GM12874 (cell line): ENCODE data around the gene HBM.

Experiments
- CTCF ChIP-seq: IDR thresholded peaks from 2 replicates; pipeline ENCODE4 v1.5.1; 2011; ENCODE audit warnings: low read depth, mild to moderate bottlenecking, control low read depth, low read length, moderate library complexity; ENCODE audit not compliant: insufficient read depth

HBM gene

DNA sequence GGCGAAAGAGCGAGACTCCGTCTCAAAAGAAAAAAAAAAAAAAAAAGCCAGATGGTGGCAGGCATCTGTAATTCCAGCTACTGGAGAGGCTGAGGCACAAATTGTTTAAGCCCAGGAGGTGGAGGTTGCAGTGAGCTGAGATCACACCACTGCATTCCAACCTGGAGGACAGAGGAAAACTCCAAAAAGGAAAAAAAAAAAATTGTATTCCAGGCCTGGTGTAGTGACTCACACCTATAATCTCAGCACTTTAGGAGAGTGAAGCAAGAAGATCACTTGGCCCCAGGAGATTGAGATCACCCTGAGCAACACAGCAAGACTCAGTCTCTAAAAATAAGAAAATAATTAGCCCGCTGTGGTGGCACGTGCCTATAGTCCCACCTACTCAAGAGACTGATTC, 34.6 kb downstream of the HBM start:
- TF ChIP-seq CTCF = no peak

DNA sequence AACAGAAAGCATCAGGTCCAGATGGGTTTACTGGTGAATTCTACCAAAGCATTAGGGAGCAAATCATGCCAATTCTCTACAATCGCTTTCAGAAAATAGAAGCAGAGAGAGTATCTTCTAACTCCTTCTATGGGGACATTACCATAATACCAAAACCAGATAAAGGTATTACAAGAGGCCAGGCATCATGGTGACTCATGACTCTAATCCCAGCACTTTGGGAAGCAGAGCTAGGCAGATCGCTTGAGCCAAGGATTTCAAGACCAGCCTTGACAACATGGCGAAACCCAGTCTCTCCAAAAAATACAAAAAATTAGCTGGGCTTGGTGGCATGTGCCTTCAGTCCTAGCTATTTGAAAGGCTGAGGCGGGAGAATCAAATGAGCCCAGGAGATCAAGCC, 37.5 kb downstream of the HBM start:
- no peak for TF ChIP-seq CTCF

GRCh38 chr16:212999-213398, 47.2 kb downstream of the HBM start:
- TF ChIP-seq CTCF = no peak
